HepG2 (cell line): ENCODE data around the gene ENKUR. TPM values are rescaled to one million over a fixed set of nuclear protein-coding genes. Genes with fewer than 3 reads are reported as not detected.

ENCODE experiments used
- ATAC-seq: fragments of 200-7000 bp; cut with Tn5 transposase; 3 replicates; pipeline ENCODE4 v1.9.1; 2020; ENCODE audit warnings: mild to moderate bottlenecking, moderate library complexity
- BruUV-seq: library from RNA; stranded (reverse); fragments of 400-500 nt; replicated peaks from 2 replicates; lab custom pipeline; 2021; lab: Mats Ljungman, UMichigan
- CTCF ChIA-PET: fragments of 300-600 bp; formaldehyde crosslinking; extraction: SDS; loops from one replicate; lab custom pipeline; 2021; ENCODE audit warnings: low total read pairs, inconsistent platforms, low intra/inter-chr PET ratio; lab: Yijun Ruan, JAX
- POLR2A ChIA-PET: fragments of 350-600 bp; sonication (Branson Sonifier 250); formaldehyde crosslinking; loops from one replicate; lab custom pipeline; 2020; ENCODE audit warnings: antibody characterized with exemption, inconsistent platforms; lab: Yijun Ruan, JAX
- DNase-seq: peaks from one replicate; pipeline ENCODE4 v3.0.0-alpha.2; 2015; ENCODE audit warnings: low spot score
- FAIRE-seq: peaks from 3 replicates; lab custom pipeline; 2011; peaks lifted over from hg19 to GRCh38; lab: Jason Lieb, UNC
- H2AFZ ChIP-seq: one replicate; pipeline ENCODE4 v1.6.1; 2011; ENCODE audit warnings: low read length, inconsistent platforms
- H3K27ac ChIP-seq: fragments of 300-600 bp; 3 replicates; pipeline ENCODE4 v1.8.0; 2011; ENCODE audit warnings: mixed run types, mild to moderate bottlenecking, mixed read lengths, low read length, inconsistent platforms; ENCODE audit not compliant: insufficient read depth; ENCODE audit errors: extremely low read length
- H3K27me3 ChIP-seq, 2 experiments: fragments of 200-600 bp in 1 of 2; 2 replicates in 1 of 2; 3 replicates in 1 of 2; pipeline versions ENCODE4 v1.6.0 to v1.8.0; 2011; ENCODE audit warnings: low read length in 2 of 2, mild to moderate bottlenecking in 2 of 2, moderate library complexity in 2 of 2, inconsistent platforms in 1 of 2; ENCODE audit not compliant: insufficient read depth in 2 of 2, control insufficient read depth in 1 of 2
- H3K36me3 ChIP-seq, 2 experiments: fragments of 200-600 bp in 1 of 2; replicated peaks in 1 of 2; 2 replicates in 1 of 2; 3 replicates in 1 of 2; pipeline versions ENCODE4 v1.5.1 to v1.8.0; 2011; ENCODE audit warnings: low read length in 2 of 2, inconsistent platforms in 1 of 2; ENCODE audit not compliant: insufficient read depth in 2 of 2, control insufficient read depth in 1 of 2
- H3K4me1 ChIP-seq: 2 replicates; pipeline ENCODE4 v1.5.1; 2012; ENCODE audit warnings: low read length, inconsistent platforms; ENCODE audit not compliant: insufficient read depth
- H3K4me2 ChIP-seq: 2 replicates; pipeline ENCODE4 v1.6.0; 2011; ENCODE audit warnings: low read depth, low read length, inconsistent platforms
- H3K4me3 ChIP-seq, 3 experiments: fragments of 200-600 bp in 1 of 3; sonication (generic), shearing (Covaris generic) in 1 of 3; replicated peaks in 1 of 3; 2 replicates each; pipeline ENCODE4 v1.5.1; 2011 to 2016; ENCODE audit warnings: low read length in 3 of 3, inconsistent platforms in 2 of 3, low read depth in 2 of 3, mild to moderate bottlenecking in 2 of 3, control low read depth in 1 of 3, mixed read lengths in 1 of 3; ENCODE audit not compliant: insufficient read depth in 1 of 3
- H3K79me2 ChIP-seq: one replicate; pipeline ENCODE4 v1.6.1; 2011; ENCODE audit warnings: low read length, inconsistent platforms; ENCODE audit not compliant: insufficient read depth
- H3K9ac ChIP-seq: 2 replicates; pipeline ENCODE4 v1.6.0; 2011; ENCODE audit warnings: mild to moderate bottlenecking, low read depth, low read length, inconsistent platforms; ENCODE audit not compliant: insufficient read depth
- H3K9me3 ChIP-seq: 2 replicates; pipeline ENCODE4 v1.5.1; 2012; ENCODE audit warnings: mild to moderate bottlenecking, low read length
- H4K20me1 ChIP-seq: 2 replicates; pipeline ENCODE4 v1.6.0; 2011; ENCODE audit warnings: inconsistent platforms, mild to moderate bottlenecking, low read length, moderate library complexity; ENCODE audit not compliant: insufficient read depth
- MBNL3 ChIP-seq: fragments of 250-450 bp; sonication (Bioruptor Pico); conservative IDR thresholded peaks from 2 replicates; pipeline ENCODE4 v1.8.0; 2022; ENCODE audit warnings: mild to moderate bottlenecking, inconsistent platforms
- MIER2 ChIP-seq: IDR thresholded peaks from 2 replicates; pipeline ENCODE4 v1.6.1; 2016; ENCODE audit warnings: missing biosample characterization, missing genetic modification reagents
- PHB2 ChIP-seq: fragments of 450-650 bp; IDR thresholded peaks from 2 replicates; pipeline ENCODE4 v1.6.1; 2018; ENCODE audit not compliant: partially characterized antibody
- TFDP2 ChIP-seq: sonication (generic); formaldehyde crosslinking; IDR thresholded peaks from 2 replicates; pipeline ENCODE4 v1.4.0; 2020; ENCODE audit warnings: missing genetic modification reagents
- XBP1 ChIP-seq: sonication (generic); formaldehyde crosslinking; IDR thresholded peaks from 2 replicates; pipeline ENCODE4 v1.5.0; 2020; ENCODE audit warnings: missing genetic modification reagents
- ZBTB26 ChIP-seq: IDR thresholded peaks from 2 replicates; pipeline ENCODE4 v1.6.1; 2016; ENCODE audit warnings: missing compliant biosample characterization, missing genetic modification reagents, borderline replicate concordance
- ZNF646 ChIP-seq: sonication (generic); formaldehyde crosslinking; IDR thresholded peaks from 2 replicates; pipeline ENCODE4 v1.9.0; 2021; ENCODE audit warnings: mild to moderate bottlenecking, missing genetic modification reagents
- ZNF772 ChIP-seq: sonication (generic); formaldehyde crosslinking; IDR thresholded peaks from 2 replicates; pipeline ENCODE4 v1.5.0; 2020; ENCODE audit warnings: mild to moderate bottlenecking, missing genetic modification reagents
- WGBS: methylation state at CpG from one replicate; pipeline ENCODE4 v1.1.6; 2017; ENCODE audit warnings: low lambda C conversion rate; 5-methylcytosine and 5-hydroxymethylcytosine counted together
- in situ Hi-C: cut with HindIII; loops from 2 replicates; pipeline ENCODE4 v1.10.0; 2017; ENCODE audit warnings: low pct_unique_long_range_greater_than_20kb; ENCODE audit not compliant: extremely low pct_ligation_motif_present
- intact Hi-C: fragments of 100-400 bp; cut with micrococcal nuclease; formaldehyde crosslinking; loops from one replicate; pipeline ENCODE4 v1.10.0; 2022; ENCODE audit not compliant: unreplicated experiment
- polyA plus RNA-seq, 8 experiments: library from polyadenylated mRNA; depleted of rRNA in 3 of 8; stranded (reverse) in 7 of 8; unstranded in 1 of 8; fragments of >200 nt; fragmentation: Illumina TruSeq in 4 of 8; extraction: Trizol in 4 of 8; gene quantifications; 2 replicates each; pipeline versions ENCODE4 v1.2.1 to v1.2.3, GENCODE V29; 2011 to 2016; ENCODE audit warnings: low read depth in 4 of 8, missing spikeins in 1 of 8, mixed read lengths in 1 of 8; ENCODE audit not compliant: insufficient read depth in 1 of 8
- total RNA-seq, 5 experiments: library from RNA; depleted of rRNA; stranded (reverse); fragments of >200 nt; fragmentation: Illumina TruSeq; extraction: Trizol; gene quantifications; 2 replicates each; pipeline ENCODE4 v1.2.3, GENCODE V29; 2016; ENCODE audit warnings: low read depth in 1 of 5

Gene ENKUR
- total and polyA plus RNA-seq, 2 of the 13 experiments (the other 11 are each of a cell fraction or from before 2014, with no cell fraction given), result 0.15 TPM

- Histone ChIP-seq H3K4me1 (no peaks in the 10 kb centered on the region), H2AFZ (no peak overlapping the region), H3K4me3 (no peak overlapping the region), H3K9me3 (no peaks in the 10 kb centered on the region), H3K36me3 (no peaks in the 10 kb centered on the region), H3K79me2 (no peaks in the 10 kb centered on the region), H3K9ac (no peak overlapping the region), H4K20me1 (no peaks in the 10 kb centered on the region), H3K27ac (no peak overlapping the region)
- ATAC-seq, result no peak
- intact Hi-C loops, result no loop called here
- CTCF ChIA-PET, result no interaction called here
- no TSS peak for BruUV-seq
- TF ChIP-seq TFDP2 (CRISPR knock-in tag) (no peak), MIER2 (CRISPR knock-in tag) (no peak), ZBTB26 (CRISPR knock-in tag) (no peak), PHB2 (no peak), MBNL3 (CRISPR knock-in tag) (no peak), ZNF646 (CRISPR knock-in tag) (no peak), ZNF772 (no peak), XBP1 (CRISPR knock-in tag) (no peak)
- TF ChIP-seq, all 625 proteins: peak for 0
- DNase-seq (no peak), FAIRE-seq (no peak)
- WGBS, result 72% methylated on average over 5 of the region's 5 CpGs
- in situ Hi-C loops, result loop anchor here (25.0 kb wide), 1 partner anchor 344 kb away; no protein-coding TSS in a partner anchor
- no peak overlapping the region for H3K4me2 ChIP-seq
- POLR2A ChIA-PET, result no interaction called here
- no peaks in the 10 kb centered on the region for H3K27me3 ChIP-seq
Observed at GRCh38 chr10:24981161-24981710, 34.7 kb downstream of the ENKUR start.
